Activated CD8-positive, alpha-beta memory T cell treated with anti-CD3 and anti-CD28 coated beads, Interleukin-2, amount 50 U/mL, for 4 hours (primary cell): ENCODE results near the gene CEACAM19.
"Not testable (repeated sequence)": the region's sequence is repeated elsewhere in the genome, so short reads cannot be mapped to it uniquely, and the experiment has no call there.

ENCODE experiments used
- DNase-seq: peaks from one replicate; pipeline ENCODE4 v3.0.0-alpha.2; 2020

The CEACAM19 gene, protein sequence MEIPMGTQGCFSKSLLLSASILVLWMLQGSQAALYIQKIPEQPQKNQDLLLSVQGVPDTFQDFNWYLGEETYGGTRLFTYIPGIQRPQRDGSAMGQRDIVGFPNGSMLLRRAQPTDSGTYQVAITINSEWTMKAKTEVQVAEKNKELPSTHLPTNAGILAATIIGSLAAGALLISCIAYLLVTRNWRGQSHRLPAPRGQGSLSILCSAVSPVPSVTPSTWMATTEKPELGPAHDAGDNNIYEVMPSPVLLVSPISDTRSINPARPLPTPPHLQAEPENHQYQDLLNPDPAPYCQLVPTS

GRCh38 chr19:44671400-44671799 is at the start of gene CEACAM19:
TSS of gene CEACAM19 (plus strand) at chr19:44671482. CDS start at chr19:44671932, 450 bp downstream.
- no peak for DNase-seq

DNA sequence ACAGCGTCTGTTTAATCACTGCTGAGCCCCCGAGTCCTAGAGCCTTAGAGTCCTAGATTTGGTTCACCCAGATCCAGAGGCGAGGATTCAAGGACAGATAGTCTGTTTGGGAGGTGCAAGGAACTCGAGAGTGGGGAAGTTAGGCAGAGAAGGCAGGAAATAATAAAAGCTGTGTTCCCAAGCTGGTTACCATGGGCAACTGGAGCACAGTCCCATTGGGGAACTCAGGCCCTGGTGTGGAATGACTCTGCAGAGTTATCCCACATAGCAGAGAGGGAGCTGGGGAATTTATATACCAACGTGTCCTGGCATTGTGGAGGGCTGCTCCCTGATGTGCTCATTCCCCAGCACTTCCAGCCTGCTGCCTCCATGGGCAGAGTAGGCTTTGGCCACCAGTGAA is 48.2 kb upstream of the CEACAM19 start:
- DNase-seq, result no peak

- DNase-seq, result no peak
These were observed 47.7 kb upstream of the CEACAM19 start for GRCh38 chr19:44623626-44624025.

GRCh38 chr19:44624840-44625354 is 46.4 kb upstream of the CEACAM19 start:
- no peak for DNase-seq

GRCh38 chr19:44625637-44626036 is 45.6 kb upstream of the CEACAM19 start:
- not testable (repeated sequence) for DNase-seq

DNA sequence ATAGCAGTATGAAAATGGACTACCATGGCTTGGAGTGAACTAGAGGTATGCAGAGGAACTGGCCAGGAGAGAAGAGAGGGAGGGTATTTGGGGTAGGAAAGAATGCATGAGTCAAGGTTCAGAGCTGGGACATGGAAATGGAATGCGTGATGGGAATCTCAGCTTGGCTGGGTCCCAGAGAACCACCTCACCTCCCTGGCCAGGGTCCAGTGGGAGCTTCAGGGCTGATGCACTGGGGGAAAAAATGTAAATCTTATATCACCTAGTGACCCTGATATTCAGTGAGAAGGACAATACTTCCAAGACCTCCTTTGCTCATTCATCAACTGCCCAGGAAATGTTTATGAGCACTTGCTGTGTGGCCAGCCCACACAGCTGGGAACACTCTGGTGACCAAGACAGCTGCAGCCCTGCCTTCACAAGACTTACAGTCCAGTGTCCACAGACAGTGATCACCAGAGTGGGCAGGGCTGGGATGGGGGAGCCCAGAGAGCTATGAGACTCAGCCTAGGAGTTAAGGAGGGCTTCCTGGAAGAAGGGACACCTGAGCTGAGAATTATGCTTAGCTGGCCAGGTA is 45.1 kb upstream of the CEACAM19 start:
- no peak for DNase-seq

GRCh38 chr19:44627631-44628030 is 43.7 kb upstream of the CEACAM19 start:
- no peak for DNase-seq

DNA sequence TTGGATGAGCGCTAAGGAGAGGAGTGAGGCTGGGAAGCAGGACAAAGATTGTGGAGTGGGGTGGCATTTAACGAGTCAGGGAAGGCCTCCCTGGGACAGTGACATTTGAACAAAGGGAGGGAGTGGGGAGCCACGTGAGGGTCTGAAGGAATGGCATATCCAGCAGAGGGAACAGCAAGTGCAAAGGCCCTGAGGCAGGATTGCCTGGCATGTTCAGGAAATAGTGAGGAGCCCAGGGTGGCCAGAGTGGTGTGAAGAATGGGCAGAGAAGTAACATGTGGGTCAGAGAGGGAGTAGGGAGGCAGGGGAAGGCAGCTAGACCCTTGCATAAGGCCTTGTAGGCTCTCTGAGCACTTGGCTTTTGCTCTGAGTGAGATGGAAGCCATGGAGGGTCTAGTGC is 42.5 kb upstream of the CEACAM19 start:
- no peak for DNase-seq

GRCh38 chr19:44631611-44632010 is 39.7 kb upstream of the CEACAM19 start:
- DNase-seq, result not testable (repeated sequence)

GRCh38 chr19:44634058-44634457 is 37.2 kb upstream of the CEACAM19 start:
- DNase-seq, result not testable (repeated sequence)

DNA sequence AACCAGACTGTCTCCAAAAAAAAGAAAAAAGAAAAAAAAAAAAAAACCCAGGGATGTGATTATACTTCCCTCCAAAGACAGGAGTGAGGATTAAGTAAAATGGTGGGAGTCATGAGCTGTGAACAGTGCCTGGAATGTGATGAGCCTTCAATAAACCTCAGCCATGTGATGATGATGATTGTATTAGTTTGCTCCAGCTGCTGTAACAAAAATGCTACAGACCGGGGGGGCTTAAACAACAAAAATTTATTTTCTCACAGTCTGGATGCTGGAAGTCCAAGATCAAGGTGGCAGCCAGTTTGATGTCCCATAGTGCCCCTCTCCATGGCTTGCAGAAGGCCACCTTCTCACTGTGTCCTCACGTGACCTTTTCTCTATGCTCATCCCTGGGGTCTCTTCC is 36.5 kb upstream of the CEACAM19 start:
- no peak for DNase-seq

DNA sequence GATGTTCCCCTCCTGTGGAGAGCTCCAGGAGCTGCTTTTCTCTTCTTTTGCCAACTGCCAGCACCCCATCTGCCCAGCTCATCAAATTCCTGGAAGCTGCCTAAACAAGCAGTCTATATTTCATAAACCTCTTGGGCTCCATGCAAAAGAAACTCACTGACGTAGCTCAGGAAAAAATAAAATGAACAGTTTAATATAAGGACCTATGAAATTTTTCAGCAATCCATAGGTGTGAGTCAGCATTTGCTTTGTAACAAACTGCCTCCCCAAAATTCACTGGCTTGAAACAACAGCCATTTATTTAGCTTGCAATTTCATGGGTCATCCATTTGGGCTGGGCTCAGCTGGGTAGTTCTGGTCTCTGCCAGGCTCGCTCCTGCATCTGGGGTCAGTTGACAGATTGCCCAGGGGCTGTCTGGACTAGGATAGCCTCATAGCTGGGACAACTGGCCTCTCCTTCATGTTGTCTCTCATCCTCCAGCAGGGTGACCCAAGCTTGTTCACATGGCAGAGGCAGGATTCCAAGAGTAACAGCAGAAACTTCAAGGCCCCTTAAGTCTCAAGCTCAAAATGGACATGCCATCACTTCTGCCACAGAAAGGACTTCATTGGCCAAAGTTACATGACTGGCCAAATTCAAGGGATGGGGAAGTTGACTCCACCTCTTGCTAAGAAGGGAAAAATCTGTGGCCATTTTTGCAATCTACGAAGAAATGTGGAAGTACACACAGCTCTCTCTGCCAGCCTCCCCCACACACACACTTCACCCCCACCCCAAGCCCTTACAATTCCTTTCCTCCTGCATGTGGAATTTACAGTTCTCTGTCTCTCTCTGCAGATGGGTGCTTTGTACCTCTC is 35.5 kb upstream of the CEACAM19 start:
- no peak for DNase-seq

DNA sequence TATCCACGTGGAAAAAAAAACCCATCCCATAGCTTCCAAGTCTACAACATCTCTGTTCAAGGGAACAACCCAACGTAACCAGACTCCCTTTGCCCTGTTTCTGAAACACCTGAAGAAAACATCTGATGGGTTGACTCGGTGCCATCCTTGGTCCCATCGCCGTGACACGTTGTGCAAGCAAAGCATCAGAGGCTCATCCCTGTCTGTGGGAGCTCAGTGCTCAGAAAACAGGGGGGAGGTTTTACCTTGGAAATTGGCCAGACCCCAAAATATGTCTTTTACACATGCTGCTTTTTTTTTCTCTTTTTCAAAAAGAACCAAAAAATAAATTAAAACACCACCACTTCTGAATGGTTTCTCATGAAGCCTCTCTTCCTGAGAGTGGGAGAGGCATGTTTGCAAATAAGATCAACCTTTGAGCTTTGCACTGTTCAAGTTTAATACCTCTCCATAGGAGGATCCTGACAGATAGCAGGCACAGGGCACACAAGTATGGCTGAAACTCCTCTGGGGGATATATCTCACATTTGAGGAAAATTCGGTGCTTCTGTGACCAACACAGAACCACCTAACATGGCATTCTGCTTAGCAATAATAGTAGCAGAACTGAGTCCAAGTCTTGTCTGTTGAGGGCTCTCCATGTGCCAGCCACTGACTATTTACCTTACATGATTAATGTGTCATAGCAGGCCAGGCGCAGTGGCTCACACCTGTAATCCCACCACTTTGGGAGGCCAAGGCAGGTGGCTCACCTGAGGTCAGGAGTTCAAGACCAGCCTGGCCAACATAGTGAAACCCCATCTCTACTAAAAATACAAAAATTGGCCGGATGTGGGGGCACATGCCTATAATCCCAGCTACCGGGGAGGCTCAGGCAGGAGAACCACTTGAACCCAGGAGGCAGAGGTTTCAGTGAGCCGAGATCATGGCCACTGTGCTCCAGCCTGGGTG is 34.6 kb upstream of the CEACAM19 start:
- DNase-seq, result no peak

- DNase-seq, result no peak
These were observed 33.9 kb upstream of the CEACAM19 start for GRCh38 chr19:44637390-44637764.

GRCh38 chr19:44640518-44640917 is 30.8 kb upstream of the CEACAM19 start:
- no peak for DNase-seq

DNA sequence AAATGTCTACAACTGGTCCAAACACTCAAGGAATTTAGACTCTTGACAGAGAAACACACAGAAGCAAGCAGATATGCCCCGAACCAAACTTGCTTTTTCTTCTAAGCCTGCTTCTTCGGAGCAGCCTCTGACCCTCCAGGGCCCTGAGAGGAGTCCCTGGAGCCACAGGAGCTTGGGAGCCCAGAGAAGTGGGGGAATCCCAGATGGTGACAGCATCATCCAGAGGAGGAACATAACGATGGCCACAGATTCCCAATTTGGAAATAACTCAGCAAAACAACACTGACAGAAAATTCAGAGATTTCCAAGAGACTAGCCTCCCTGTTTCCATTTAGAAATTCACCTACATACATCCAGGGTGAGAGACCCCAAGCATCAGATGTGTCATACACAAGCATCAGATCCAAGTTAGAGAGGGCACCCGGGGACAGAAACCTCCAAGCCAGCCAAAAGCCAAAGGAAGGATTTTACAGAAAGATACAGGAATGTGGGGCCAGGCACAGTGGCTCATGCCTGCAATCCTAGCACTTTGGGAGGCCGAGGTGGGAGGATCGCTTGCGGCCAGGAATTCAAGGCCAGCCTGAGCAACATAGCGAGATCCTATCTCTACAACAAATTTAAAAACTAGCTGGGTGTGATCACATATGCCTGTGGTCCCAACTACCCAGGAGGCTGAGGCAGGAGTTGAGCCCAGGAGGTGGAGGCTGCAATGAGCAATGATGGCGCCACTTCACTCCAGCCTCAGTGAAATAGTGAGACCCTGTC is 29.6 kb upstream of the CEACAM19 start:
- no peak for DNase-seq

GRCh38 chr19:44642377-44642776 is 28.9 kb upstream of the CEACAM19 start:
- no peak for DNase-seq

- DNase-seq, result peak; percentile 32
These were observed 27.5 kb upstream of the CEACAM19 start, which contains the start of gene PVR for GRCh38 chr19:44643605-44644401. TSS of gene PVR (plus strand) at chr19:44643910. CDS start at chr19:44644097, 187 bp downstream.

DNA sequence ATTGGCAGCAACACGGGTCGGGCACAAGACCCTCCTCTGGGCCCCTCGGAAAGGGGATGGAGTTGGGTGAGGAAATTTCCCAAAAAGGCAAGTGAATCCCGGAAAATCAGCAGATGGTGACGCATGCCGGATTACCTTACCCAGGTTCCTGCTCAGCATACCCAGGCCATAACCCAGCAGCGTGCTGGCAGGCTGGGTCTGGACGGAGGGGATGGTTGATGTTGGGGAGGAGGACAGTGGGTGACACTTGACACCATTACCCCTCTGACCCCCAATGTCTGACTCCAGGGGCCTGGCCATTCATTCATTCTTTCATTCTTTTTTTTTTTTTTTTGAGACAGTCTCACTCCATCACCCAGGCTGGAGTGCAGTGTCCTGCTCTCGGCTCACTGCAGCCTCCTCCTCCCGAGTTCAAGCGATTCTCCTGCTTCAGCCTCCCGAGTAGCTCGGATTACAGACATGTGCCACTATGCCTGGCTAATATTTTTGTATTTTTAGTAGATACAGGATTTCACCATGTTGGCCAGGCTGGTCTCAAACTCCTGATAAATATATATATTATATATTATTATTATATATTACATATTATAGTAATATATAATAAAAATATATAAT is 26.8 kb upstream of the CEACAM19 start:
- DNase-seq, result no peak

- no peak for DNase-seq
These were observed 25.8 kb upstream of the CEACAM19 start for GRCh38 chr19:44645407-44646048.
